ENCODE results near the gene CCDC198.

CCDC198 gene

GRCh38 chr14:57464008-57464730 lies 29.5 kb downstream of the CCDC198 start:
- DNase-seq (ENCODE audit: low read depth in 2 of 3, low spot score in 2 of 3) = no peak

DNA sequence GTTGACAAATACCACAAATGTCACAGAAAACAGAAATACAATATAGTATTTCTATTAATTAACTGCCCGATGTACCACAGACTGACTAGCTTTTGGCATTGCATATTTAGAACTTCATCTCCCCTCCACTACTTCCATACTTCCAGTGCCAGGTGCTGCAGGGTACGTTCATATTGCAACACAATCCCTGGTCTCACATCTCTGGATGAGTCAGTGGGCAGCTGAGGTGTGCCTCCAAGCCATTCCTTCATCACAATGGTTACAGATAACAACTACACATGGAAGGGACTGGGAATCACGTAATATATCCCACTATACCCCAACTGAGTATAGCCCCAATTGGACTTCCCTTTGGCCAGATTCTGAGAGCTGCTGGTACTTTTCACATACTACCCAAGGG lies 31.1 kb downstream of the CCDC198 start:
- DNase-seq (ENCODE audit: low read depth in 2 of 3, low spot score in 2 of 3) = no peak

DNA sequence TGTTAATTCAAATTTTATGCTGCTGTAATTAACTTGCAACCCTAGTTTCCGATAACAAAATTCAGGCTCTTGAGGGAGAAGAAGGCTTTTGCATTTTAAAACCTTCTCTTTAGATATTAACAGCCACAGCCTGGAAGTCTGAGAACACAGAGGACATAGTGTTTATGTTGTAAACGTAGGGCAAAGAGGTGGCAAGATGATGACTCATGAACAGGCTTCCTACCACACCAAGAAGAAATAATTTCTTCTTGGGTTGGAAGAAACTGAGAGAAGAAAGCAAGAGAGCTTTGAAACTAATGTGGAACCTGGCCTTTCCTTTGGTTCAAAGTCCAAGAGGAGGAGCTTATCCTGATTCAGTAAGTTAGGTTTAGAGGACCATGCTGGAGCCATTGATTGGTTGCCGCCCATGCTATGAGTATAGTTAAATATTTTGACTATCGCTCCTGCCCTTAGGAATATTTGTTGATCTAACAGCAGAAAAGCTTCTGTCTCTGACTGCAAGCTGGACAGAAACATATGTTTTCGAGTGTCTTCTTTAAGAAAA lies 31.8 kb downstream of the CCDC198 start:
- no peak for DNase-seq (ENCODE audit: low read depth in 2 of 3, low spot score in 2 of 3)

DNA sequence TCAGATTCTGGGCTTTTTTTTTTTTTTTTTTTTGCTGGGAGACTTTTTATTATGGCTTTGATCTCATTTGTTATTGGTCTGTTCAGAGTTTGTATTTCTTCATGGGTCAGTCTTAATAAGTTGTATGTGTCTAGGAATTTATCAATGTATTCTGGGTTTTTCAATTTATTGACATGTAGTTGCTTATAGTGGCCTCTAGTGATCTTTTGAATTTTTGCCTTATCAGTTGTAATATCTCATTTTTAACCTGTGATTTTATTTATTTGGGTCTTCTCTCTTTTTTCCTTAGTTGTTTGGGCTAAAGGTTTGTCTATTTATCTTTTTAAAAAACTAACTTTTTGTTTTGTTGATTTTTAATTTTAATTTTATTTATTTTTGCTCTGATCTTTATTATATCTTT lies 57.7 kb downstream of the CCDC198 start:
- DNase-seq (ENCODE audit: low read depth in 2 of 3, low spot score in 2 of 3) = no peak

DNA sequence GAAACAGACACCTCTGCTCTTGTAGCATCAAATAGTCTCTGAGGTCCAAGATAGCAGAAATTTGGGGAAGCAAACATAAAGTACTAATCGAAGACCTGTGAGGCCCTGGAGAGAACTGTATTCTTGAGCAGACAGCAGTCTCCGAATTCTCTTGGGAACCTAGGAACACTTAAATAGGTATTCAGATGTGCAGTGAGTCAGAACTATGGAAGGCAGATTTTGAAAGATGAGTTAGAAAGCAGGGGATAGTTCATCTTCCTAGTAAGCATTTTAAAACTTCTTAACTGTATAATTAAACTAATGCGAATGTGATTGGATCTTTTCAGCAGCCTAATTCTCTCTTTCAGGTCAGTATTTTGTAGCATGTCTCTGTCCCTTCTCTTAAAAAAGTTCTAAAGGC lies 72.7 kb downstream of the CCDC198 start:
- no peak for DNase-seq (ENCODE audit: low read depth in 2 of 3, low spot score in 2 of 3)

DNA sequence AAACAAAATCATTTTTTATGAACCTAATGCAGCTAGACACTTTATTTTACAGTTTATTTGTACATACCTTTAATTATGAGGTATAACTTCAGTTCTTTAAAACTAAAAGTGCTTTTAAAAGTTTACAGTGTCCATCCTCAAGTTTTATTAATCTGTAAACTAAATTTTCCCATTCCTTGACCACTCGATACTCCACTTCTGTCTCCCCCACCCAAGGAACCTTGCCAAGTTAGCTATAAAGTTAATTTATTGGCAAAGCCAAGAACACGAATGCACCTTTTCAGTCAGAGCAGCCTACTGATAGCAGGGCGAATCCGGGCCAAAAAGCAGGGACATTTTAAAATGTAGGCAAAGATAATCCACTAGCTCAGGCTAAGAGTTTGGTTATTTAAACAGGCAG lies 73.6 kb downstream of the CCDC198 start:
- no peak for DNase-seq (ENCODE audit: low read depth in 2 of 3, low spot score in 2 of 3)
